HG02571 (cell line): ENCODE results near the gene COL6A2.
"Not testable (repeated sequence)": the region's sequence is repeated elsewhere in the genome, so short reads cannot be mapped to it uniquely, and the experiment has no call there.

ENCODE experiments used
- ATAC-seq: cut with Tn5 transposase; IDR thresholded peaks from one replicate; pipeline ENCODE4 v1.9.1; 2021; ENCODE audit warnings: mild to moderate bottlenecking, moderate library complexity; ENCODE audit not compliant: unreplicated experiment

COL6A2 gene

DNA sequence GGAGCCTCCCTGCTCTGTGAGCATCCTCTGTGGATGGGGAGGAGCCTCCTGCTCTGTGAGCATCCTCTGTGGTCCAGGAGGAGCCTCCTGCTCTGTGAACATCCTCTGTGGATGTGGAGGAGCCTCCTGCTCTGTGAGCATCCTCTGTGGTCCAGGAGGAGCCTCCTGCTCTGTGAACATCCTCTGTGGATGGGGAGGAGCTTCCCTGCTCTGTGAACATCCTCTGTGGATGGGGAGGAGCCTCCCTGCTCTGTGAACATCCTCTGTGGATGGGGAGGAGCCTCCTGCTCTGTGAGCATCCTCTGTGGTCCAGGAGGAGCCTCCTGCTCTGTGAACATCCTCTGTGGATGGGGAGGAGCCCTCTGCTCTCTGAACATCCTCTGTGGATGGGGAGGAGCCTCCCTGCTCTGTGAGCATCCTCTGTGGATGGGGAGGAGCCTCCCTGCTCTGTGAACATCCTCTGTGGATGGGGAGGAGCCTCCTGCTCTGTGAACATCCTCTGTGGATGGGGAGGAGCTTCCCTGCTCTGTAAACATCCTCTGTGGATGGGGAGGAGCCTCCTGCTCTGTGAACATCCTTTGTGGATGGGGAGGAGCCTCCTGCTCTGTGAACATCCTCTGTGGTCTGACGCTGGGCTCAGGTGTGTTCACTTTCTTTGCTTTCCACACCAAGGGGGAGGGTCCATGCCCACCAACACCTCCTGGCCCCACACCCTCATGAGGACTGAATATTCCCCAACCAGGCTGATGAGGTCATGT lies 72.7 kb downstream of the COL6A2 start:
- not testable (repeated sequence) for ATAC-seq

- ATAC-seq = no peak
Measured at GRCh38 chr21:46171585-46171984, 73.7 kb downstream of the COL6A2 start.

DNA sequence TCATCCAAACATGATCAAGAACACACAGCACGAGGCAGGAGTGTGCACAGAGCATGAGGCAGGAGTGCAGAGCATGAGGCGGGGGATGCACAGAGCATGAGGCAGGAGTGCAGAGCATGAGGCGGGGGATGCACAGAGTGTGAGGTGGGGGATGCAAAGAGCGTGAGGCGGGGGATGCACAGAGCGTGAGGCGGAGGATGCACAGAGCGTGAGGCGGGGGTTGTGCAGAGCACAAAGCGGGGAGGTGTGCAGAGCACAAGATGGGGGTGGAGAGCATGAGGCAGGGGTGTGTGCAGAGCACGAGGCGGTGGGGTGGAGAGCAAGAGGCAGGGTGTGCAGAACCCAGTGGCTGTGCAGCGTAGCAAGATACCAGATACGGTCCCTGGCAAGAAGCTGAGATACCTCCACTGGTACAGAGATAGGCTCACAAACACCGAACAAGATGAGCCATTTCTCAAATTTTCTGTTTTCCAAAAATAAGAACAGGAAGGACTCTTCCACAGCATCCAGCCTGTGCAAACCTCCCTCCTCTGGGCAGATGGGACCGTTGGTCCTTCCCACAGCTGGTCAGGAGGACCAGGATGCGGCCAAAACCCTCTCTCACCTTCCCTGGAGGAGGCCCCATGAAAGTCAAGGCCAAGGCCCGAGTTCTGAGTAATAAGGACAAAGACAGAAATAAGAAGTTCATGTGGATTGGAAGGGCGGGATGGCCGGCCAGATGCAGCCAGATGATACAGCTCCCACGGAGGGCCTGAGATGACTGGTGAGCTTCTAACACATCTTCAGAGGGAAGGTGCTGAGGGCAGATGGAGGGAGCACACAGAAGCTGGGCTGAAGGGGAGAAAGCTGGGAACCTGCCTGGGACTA lies 74.3 kb downstream of the COL6A2 start:
- no peak for ATAC-seq

GRCh38 chr21:46172863-46173528 lies 75.1 kb downstream of the COL6A2 start:
- no peak for ATAC-seq

DNA sequence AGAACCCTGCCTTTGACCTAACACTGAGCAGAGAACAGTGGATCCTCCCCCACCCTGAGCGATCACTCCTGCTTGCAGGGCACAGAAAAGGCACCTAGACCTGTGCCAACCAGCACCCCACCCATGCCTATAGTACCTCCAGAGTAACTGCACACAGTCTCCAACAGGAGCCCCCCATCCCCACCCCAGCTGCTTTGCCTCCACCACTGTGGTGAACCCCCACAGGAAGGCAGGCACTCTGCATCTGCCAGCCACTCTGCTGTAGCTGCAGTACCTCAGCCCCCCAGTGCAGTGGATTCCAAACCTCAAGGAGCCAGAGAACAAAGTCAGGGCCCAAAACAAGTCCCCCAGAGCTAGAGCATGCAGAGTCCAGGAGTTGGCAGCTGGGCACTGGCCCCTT lies 75.7 kb downstream of the COL6A2 start:
- no peak for ATAC-seq

DNA sequence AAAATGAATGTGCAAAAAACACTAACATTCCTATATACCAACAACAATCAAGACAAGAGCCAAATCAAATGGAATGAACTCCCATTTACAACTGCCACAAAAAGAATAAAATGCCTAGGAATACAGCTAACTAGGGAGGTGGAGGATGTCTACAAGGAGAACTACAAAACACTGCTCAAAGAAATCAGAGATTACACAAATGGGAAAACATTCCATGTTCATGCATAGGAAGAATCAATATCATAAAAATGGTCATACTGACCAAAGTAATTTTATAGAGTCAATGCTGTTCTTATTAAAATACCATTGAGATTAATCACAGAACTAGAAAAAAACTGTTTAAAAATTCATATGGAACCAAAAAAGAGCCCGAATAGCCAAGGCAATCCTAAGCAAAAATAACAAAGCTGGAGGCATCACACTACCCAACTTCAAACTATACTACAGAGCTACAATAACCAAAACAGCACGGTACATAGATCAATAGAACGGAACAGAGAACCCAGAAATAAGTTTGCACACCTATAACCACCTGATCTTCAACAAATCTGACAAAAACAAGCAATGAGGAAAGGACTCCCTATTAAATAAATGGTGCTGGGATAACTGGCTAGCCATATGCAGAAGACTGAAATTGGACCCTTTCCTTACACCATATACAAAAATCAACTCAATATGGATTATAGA lies 78.7 kb downstream of the COL6A2 start:
- not testable (repeated sequence) for ATAC-seq

DNA sequence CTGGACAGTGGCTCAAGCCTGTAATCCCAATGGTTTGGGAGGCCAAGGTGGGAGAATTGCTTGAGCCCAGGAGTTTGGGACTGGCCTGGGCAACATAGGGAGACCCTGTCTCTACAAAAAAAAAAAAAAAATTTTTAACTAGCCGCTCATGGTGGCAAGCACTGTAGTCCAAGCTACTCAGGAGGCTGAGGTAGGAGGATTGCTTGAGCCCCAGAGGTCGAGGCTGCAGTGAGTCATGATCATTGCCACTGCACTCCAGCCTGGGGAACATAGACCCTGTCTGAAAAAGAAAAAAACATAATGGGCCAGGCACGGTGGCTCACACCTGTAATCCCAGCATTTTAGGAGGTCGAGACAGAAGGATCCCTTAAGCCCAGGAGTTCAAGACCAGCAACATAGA lies 81.0 kb downstream of the COL6A2 start:
- no peak for ATAC-seq
